Sigmoid colon (tissue), 4 donors: ENCODE data around the gene CCNE1.

Source experiments
- CTCF ChIP-seq, 4 experiments: fragments of 450-650 bp in 3 of 4; fragments of 200-600 bp in 1 of 4; IDR thresholded peaks; one replicate each; pipeline ENCODE4 v1.5.1; 2016 to 2019; ENCODE audit warnings: antibody characterized with exemption in 4 of 4, mild to moderate bottlenecking in 3 of 4, moderate library complexity in 2 of 4
- EP300 ChIP-seq, 4 donors: sonication (generic); formaldehyde crosslinking; IDR thresholded peaks; one replicate each; pipeline ENCODE4 v1.6.1; 2017; ENCODE audit warnings: antibody characterized with exemption in 4 of 4
- POLR2A ChIP-seq, 2 donors: fragments of 450-650 bp; IDR thresholded peaks; one replicate each; pipeline ENCODE4 v1.6.1; 2016; ENCODE audit warnings: antibody characterized with exemption in 2 of 2, mild to moderate bottlenecking in 2 of 2, moderate library complexity in 2 of 2
- POLR2AphosphoS5 ChIP-seq, 4 donors: sonication (generic); formaldehyde crosslinking; IDR thresholded peaks; one replicate each; pipeline ENCODE4 v1.6.1; 2017; ENCODE audit warnings: antibody characterized with exemption in 4 of 4

DNA sequence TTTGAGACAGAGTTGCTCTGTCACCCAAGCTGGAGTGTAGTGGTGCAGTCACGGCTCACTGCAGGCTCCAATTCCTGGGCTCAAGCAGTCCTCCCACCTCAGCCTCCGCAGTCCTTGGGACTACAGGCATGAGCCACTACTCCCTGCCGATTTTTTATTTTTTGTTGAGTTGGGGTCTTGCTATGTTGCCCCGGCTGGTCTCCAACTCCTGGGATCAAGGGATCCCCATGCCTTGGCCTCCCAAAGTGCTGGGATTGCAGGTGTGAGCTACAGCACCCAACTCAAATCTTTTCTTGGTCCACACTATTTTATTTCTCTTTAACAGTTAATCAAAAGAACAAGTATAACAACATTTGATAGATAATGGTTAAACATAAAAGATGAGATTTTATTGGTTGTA lies 7.5 kb downstream of the CCNE1 start:
- TF ChIP-seq CTCF (IDR thresholded peaks at IDR 0.05) (no peak), POLR2AphosphoS5 (IDR thresholded peaks at IDR 0.05) (no peak), POLR2A (IDR thresholded peaks at IDR 0.05) (no peak), EP300 (IDR thresholded peaks at IDR 0.05) (no peak)
